Measurements from ENCODE around the gene SORCS2. TPM values are rescaled to one million over a fixed set of nuclear protein-coding genes. Genes with fewer than 3 reads are reported as not detected.

SORCS2 gene
- total RNA-seq, 1 donor from 2014 or later, result under 0.01 TPM

GRCh38 chr4:7264694-7265093 lies 72.4 kb downstream of the SORCS2 start:
- DNase-seq (ENCODE audit: low read depth in 2 of 2), result no peak

- peak in 1 of 2 donors; percentile 7 for DNase-seq (ENCODE audit: low read depth in 2 of 2)
These were observed 74.4 kb downstream of the SORCS2 start for GRCh38 chr4:7266525-7267292.

- DNase-seq (ENCODE audit: low read depth in 2 of 2), result no peak
These were observed 75.5 kb downstream of the SORCS2 start for GRCh38 chr4:7267829-7268228.

- no peak for DNase-seq (ENCODE audit: low read depth in 2 of 2)
These were observed 76.6 kb downstream of the SORCS2 start for GRCh38 chr4:7268941-7269340.

- no peak for DNase-seq (ENCODE audit: low read depth in 2 of 2)
These were observed 77.8 kb downstream of the SORCS2 start for GRCh38 chr4:7270121-7270520.

GRCh38 chr4:7272404-7272803 lies 80.1 kb downstream of the SORCS2 start:
- no peak for DNase-seq (ENCODE audit: low read depth in 2 of 2)

GRCh38 chr4:7273738-7274297 lies 81.5 kb downstream of the SORCS2 start:
- no peak for DNase-seq (ENCODE audit: low read depth in 2 of 2)

GRCh38 chr4:7275067-7275466 lies 82.7 kb downstream of the SORCS2 start:
- DNase-seq (ENCODE audit: low read depth in 2 of 2), result no peak

- no peak for DNase-seq (ENCODE audit: low read depth in 2 of 2)
These were observed 83.3 kb downstream of the SORCS2 start for GRCh38 chr4:7275490-7276154.

GRCh38 chr4:7276515-7276914 lies 84.2 kb downstream of the SORCS2 start:
- no peak for DNase-seq (ENCODE audit: low read depth in 2 of 2)

- DNase-seq (ENCODE audit: low read depth in 2 of 2), result no peak
These were observed 85.9 kb downstream of the SORCS2 start for GRCh38 chr4:7278071-7278765.

GRCh38 chr4:7278981-7279380 lies 86.6 kb downstream of the SORCS2 start:
- DNase-seq (ENCODE audit: low read depth in 2 of 2), result no peak

- DNase-seq (ENCODE audit: low read depth in 2 of 2), result no peak
These were observed 87.6 kb downstream of the SORCS2 start for GRCh38 chr4:7279902-7280301.

GRCh38 chr4:7280926-7281690 lies 88.8 kb downstream of the SORCS2 start:
- no peak for DNase-seq (ENCODE audit: low read depth in 2 of 2)

- no peak for DNase-seq (ENCODE audit: low read depth in 2 of 2)
These were observed 89.6 kb downstream of the SORCS2 start for GRCh38 chr4:7281691-7282665.

GRCh38 chr4:7282786-7283440 lies 90.6 kb downstream of the SORCS2 start:
- DNase-seq (ENCODE audit: low read depth in 2 of 2), result no peak

- DNase-seq (ENCODE audit: low read depth in 2 of 2), result no peak
These were observed 93.1 kb downstream of the SORCS2 start for GRCh38 chr4:7285244-7286094.

GRCh38 chr4:7286170-7286569 lies 93.8 kb downstream of the SORCS2 start:
- DNase-seq (ENCODE audit: low read depth in 2 of 2), result no peak

- DNase-seq (ENCODE audit: low read depth in 2 of 2), result no peak
These were observed 94.5 kb downstream of the SORCS2 start for GRCh38 chr4:7286798-7287197.

Data from dermis microvascular lymphatic vessel endothelial cell (primary cell).